ENCODE data around the gene ZNF521. TPM values are rescaled to one million over a fixed set of nuclear protein-coding genes. Genes with fewer than 3 reads are reported as not detected.

The ZNF521 gene
- total RNA-seq, 1 experiment from 2014 or later = 0.04 TPM

DNA sequence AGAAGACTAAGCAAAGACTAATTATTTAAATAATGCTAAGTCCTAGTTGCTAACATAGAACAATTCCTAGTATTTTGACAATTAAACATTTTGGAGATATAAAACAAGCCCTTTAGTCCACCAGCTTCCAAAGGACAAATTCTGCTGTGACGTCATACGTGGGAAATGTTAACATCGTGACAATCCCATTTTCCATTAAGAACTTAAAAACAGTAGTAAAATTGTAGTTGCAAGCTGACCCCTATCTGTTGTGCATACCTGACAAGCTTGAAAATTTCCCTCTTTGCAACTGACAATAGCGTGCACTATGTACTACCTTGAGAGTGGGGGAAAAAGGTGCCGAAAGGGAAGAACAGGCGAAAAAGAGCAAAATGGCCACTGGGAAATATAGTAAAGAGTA is 279.8 kb downstream of the ZNF521 start:
- Histone ChIP-seq H3K9me3 (ENCODE audit: low read length) (no peaks in the 10 kb centered on the region), H3K4me2 (ENCODE audit: low read length) (no peak overlapping the region), H3K36me3 (ENCODE audit: low read depth, low read length) (no peaks in the 10 kb centered on the region), H3K9ac (ENCODE audit: low read length) (no peak overlapping the region), H3K27ac (ENCODE audit: low read length) (no peak overlapping the region), H3K79me2 (ENCODE audit: low read length) (no peaks in the 10 kb centered on the region), H3K4me3 (ENCODE audit: low read length) (no peak overlapping the region), H4K20me1 (ENCODE audit: low read length) (no peaks in the 10 kb centered on the region), H3F3A (ENCODE audit: low read length, unreplicated experiment) (no peaks in the 10 kb centered on the region), H3K9me2 (replicated peaks; ENCODE audit: low read length) (no peaks in the 10 kb centered on the region), H2AFZ (ENCODE audit: low read length) (no peak overlapping the region), H3K27me3 (ENCODE audit: low read length) (peaks cover 83% of the 10 kb centered on the region), H3K4me1 (ENCODE audit: insufficient read depth, low read length) (no peaks in the 10 kb centered on the region)
- no peak for TF ChIP-seq EZH2 (IDR thresholded peaks at IDR 0.05; ENCODE audit: low read length, unreplicated experiment)
- no peak for TF ChIP-seq EZH2phosphoT487 (IDR thresholded peaks at IDR 0.05; ENCODE audit: borderline replicate concordance, low read length)
- TF ChIP-seq CTCF (conservative IDR thresholded peaks at IDR 0.05; ENCODE audit: low read depth, low read length) = no peak
- BruUV-seq (replicated peaks) = no TSS peak
- DNase-seq = no peak
- POLR2A ChIA-PET (ENCODE audit: unreplicated experiment) = no interaction called here
- no peak for ATAC-seq
- CTCF ChIA-PET = no interaction called here
- intact Hi-C loops (cut with micrococcal nuclease) = no loop called here

GRCh38 chr18:25067275-25068025 is 284.5 kb downstream of the ZNF521 start:
- POLR2A ChIA-PET (ENCODE audit: unreplicated experiment) = no interaction called here
- Histone ChIP-seq H3K79me2 (ENCODE audit: low read length) (no peaks in the 10 kb centered on the region), H3K9me3 (ENCODE audit: low read length) (no peaks in the 10 kb centered on the region), H3K27me3 (ENCODE audit: low read length) (peaks cover 68% of the 10 kb centered on the region), H3K9ac (ENCODE audit: low read length) (no peak overlapping the region), H3K36me3 (ENCODE audit: low read depth, low read length) (no peaks in the 10 kb centered on the region), H3K9me2 (replicated peaks; ENCODE audit: low read length) (no peaks in the 10 kb centered on the region), H4K20me1 (ENCODE audit: low read length) (no peaks in the 10 kb centered on the region), H3F3A (ENCODE audit: low read length, unreplicated experiment) (no peaks in the 10 kb centered on the region), H3K4me2 (ENCODE audit: low read length) (no peak overlapping the region), H3K4me3 (ENCODE audit: low read length) (no peak overlapping the region), H2AFZ (ENCODE audit: low read length) (no peak overlapping the region), H3K27ac (ENCODE audit: low read length) (no peak overlapping the region), H3K4me1 (ENCODE audit: insufficient read depth, low read length) (no peaks in the 10 kb centered on the region)
- TF ChIP-seq EZH2 (IDR thresholded peaks at IDR 0.05; ENCODE audit: low read length, unreplicated experiment) (no peak), EZH2phosphoT487 (IDR thresholded peaks at IDR 0.05; ENCODE audit: borderline replicate concordance, low read length) (no peak), CTCF (conservative IDR thresholded peaks at IDR 0.05; ENCODE audit: low read depth, low read length) (no peak)
- no TSS peak for BruUV-seq (replicated peaks)
- CTCF ChIA-PET = no interaction called here
- DNase-seq = no peak
- ATAC-seq = no peak
- intact Hi-C loops (cut with micrococcal nuclease) = no loop called here

- no peaks in the 10 kb centered on the region for H3K36me3 ChIP-seq (ENCODE audit: low read depth, low read length)
- no peaks in the 10 kb centered on the region for H3K9me3 ChIP-seq (ENCODE audit: low read length)
- no peak overlapping the region for H3K4me3 ChIP-seq (ENCODE audit: low read length)
- TF ChIP-seq CTCF (conservative IDR thresholded peaks at IDR 0.05; ENCODE audit: low read depth, low read length) (no peak), EZH2 (IDR thresholded peaks at IDR 0.05; ENCODE audit: low read length, unreplicated experiment) (no peak), EZH2phosphoT487 (IDR thresholded peaks at IDR 0.05; ENCODE audit: borderline replicate concordance, low read length) (no peak)
- ATAC-seq (no peak), DNase-seq (no peak)
- H3K4me2 ChIP-seq (ENCODE audit: low read length) = no peak overlapping the region
- CTCF ChIA-PET = no interaction called here
- no TSS peak for BruUV-seq (replicated peaks)
- no peaks in the 10 kb centered on the region for H3K4me1 ChIP-seq (ENCODE audit: insufficient read depth, low read length)
- no peaks in the 10 kb centered on the region for H3K9me2 ChIP-seq (replicated peaks; ENCODE audit: low read length)
- H3F3A ChIP-seq (ENCODE audit: low read length, unreplicated experiment) = no peaks in the 10 kb centered on the region
- no peaks in the 10 kb centered on the region for H3K79me2 ChIP-seq (ENCODE audit: low read length)
- no peak overlapping the region for H3K27ac ChIP-seq (ENCODE audit: low read length)
- POLR2A ChIA-PET (ENCODE audit: unreplicated experiment) = no interaction called here
- H3K27me3 ChIP-seq (ENCODE audit: low read length) = peaks cover 65% of the 10 kb centered on the region
- no peaks in the 10 kb centered on the region for H4K20me1 ChIP-seq (ENCODE audit: low read length)
- H2AFZ ChIP-seq (ENCODE audit: low read length) = no peak overlapping the region
- intact Hi-C loops (cut with micrococcal nuclease) = no loop called here
- H3K9ac ChIP-seq (ENCODE audit: low read length) = no peak overlapping the region
Measured at GRCh38 chr18:25066516-25066915, 285.4 kb downstream of the ZNF521 start.
